ENCODE measurements around the gene CYP4V2. TPM values are rescaled to one million over a fixed set of nuclear protein-coding genes. Genes with fewer than 3 reads are reported as not detected.
A peak's percentile ranks its signal among the peaks of the same experiment; 100 is the strongest.

CYP4V2 gene
- total and polyA plus RNA-seq, 2 experiments from 2014 or later, result 12.2 to 24.6 TPM

GRCh38 chr4:186204686-186205085 is 13.3 kb downstream of the CYP4V2 start:
- no peak overlapping the region for H3K4me2 ChIP-seq
- H3K27me3 ChIP-seq, result no peaks in the 10 kb centered on the region
- H3K4me1 ChIP-seq (ENCODE audit: insufficient read depth), result no peaks in the 10 kb centered on the region
- DNase-seq (ENCODE audit: low spot score), result peak; percentile 44
- no peak overlapping the region for H2AFZ ChIP-seq
- H3K9me2 ChIP-seq (replicated peaks; ENCODE audit: insufficient read depth), result no peaks in the 10 kb centered on the region
- no peaks in the 10 kb centered on the region for H4K20me1 ChIP-seq (ENCODE audit: insufficient read depth, poor library complexity, severe bottlenecking)
- H3K79me2 ChIP-seq, result no peaks in the 10 kb centered on the region
- H3K9me3 ChIP-seq (ENCODE audit: low read depth), result no peaks in the 10 kb centered on the region
- no peak overlapping the region for H3K4me3 ChIP-seq
- no peaks in the 10 kb centered on the region for H3K36me3 ChIP-seq (replicated peaks; ENCODE audit: insufficient read depth, low read depth)
- H3K27ac ChIP-seq, result no peak overlapping the region
- 86% methylated on average over 13 of the region's 13 CpGs for WGBS (ENCODE audit: low lambda C conversion rate, missing lambda C conversion rate)
- TF ChIP-seq EZH2 (IDR thresholded peaks at IDR 0.05; ENCODE audit: borderline replicate concordance) (no peak), CTCF (IDR thresholded peaks at IDR 0.05; ENCODE audit: poor library complexity) (no peak), EZH2phosphoT487 (IDR thresholded peaks at IDR 0.05; ENCODE audit: low read depth, severe bottlenecking, unreplicated experiment) (no peak)

- Histone ChIP-seq H3K9me2 (replicated peaks; ENCODE audit: insufficient read depth) (no peaks in the 10 kb centered on the region), H3K27ac (peak overlapping the region; percentile 55), H3K27me3 (no peaks in the 10 kb centered on the region), H4K20me1 (ENCODE audit: insufficient read depth, poor library complexity, severe bottlenecking) (no peaks in the 10 kb centered on the region), H2AFZ (no peak overlapping the region), H3K4me1 (ENCODE audit: insufficient read depth) (no peaks in the 10 kb centered on the region), H3K9me3 (ENCODE audit: low read depth) (no peaks in the 10 kb centered on the region), H3K79me2 (no peaks in the 10 kb centered on the region), H3K36me3 (replicated peaks; ENCODE audit: insufficient read depth, low read depth) (no peaks in the 10 kb centered on the region), H3K4me3 (no peak overlapping the region), H3K4me2 (no peak overlapping the region)
- WGBS (ENCODE audit: low lambda C conversion rate, missing lambda C conversion rate), result 84% methylated on average over 8 of the region's 8 CpGs
- TF ChIP-seq CTCF (IDR thresholded peaks at IDR 0.05; ENCODE audit: poor library complexity) (no peak), EZH2phosphoT487 (IDR thresholded peaks at IDR 0.05; ENCODE audit: low read depth, severe bottlenecking, unreplicated experiment) (no peak), EZH2 (IDR thresholded peaks at IDR 0.05; ENCODE audit: borderline replicate concordance) (no peak)
- DNase-seq (ENCODE audit: low spot score), result no peak
Measured at GRCh38 chr4:186205156-186205555, 13.8 kb downstream of the CYP4V2 start.

- Histone ChIP-seq H3K9me3 (ENCODE audit: low read depth) (no peaks in the 10 kb centered on the region), H3K79me2 (no peaks in the 10 kb centered on the region), H3K27me3 (no peaks in the 10 kb centered on the region), H3K4me2 (no peak overlapping the region), H3K9me2 (replicated peaks; ENCODE audit: insufficient read depth) (no peaks in the 10 kb centered on the region), H3K4me1 (ENCODE audit: insufficient read depth) (no peaks in the 10 kb centered on the region), H2AFZ (no peak overlapping the region), H3K36me3 (replicated peaks; ENCODE audit: insufficient read depth, low read depth) (no peaks in the 10 kb centered on the region), H3K27ac (no peak overlapping the region), H3K4me3 (no peak overlapping the region), H4K20me1 (ENCODE audit: insufficient read depth, poor library complexity, severe bottlenecking) (no peaks in the 10 kb centered on the region)
- DNase-seq (ENCODE audit: low spot score), result no peak
- TF ChIP-seq CTCF (IDR thresholded peaks at IDR 0.05; ENCODE audit: poor library complexity), result no peak
- no peak for TF ChIP-seq EZH2phosphoT487 (IDR thresholded peaks at IDR 0.05; ENCODE audit: low read depth, severe bottlenecking, unreplicated experiment)
- TF ChIP-seq EZH2 (IDR thresholded peaks at IDR 0.05; ENCODE audit: borderline replicate concordance), result no peak
- WGBS (ENCODE audit: low lambda C conversion rate, missing lambda C conversion rate), result 55% methylated on average over 8 of the region's 8 CpGs
Measured at GRCh38 chr4:186216465-186217024, 25.2 kb downstream of the CYP4V2 start.

Data from hepatocyte (in vitro differentiated cells).